WTC11 (cell line): ENCODE measurements around the gene JSRP1. TPM values are rescaled to one million over a fixed set of nuclear protein-coding genes. Genes with fewer than 3 reads are reported as not detected.
A peak's percentile ranks its signal among the peaks of the same experiment; 100 is the strongest.

Experiments used
- ATAC-seq: fragments of 200-7000 bp; cut with Tn5 transposase; 2 replicates; pipeline ENCODE4 v1.10.0; 2021; ENCODE audit warnings: mild to moderate bottlenecking, moderate library complexity
- CTCF ChIA-PET: fragments of 300-600 bp; sonication (Branson Sonifier 250); formaldehyde crosslinking; loops from one replicate; lab custom pipeline; 2021; ENCODE audit warnings: antibody characterized with exemption; lab: Charles Lee
- POLR2A ChIA-PET: fragments of 350-600 bp; sonication (Branson Sonifier 250); formaldehyde crosslinking; loops from one replicate; lab custom pipeline; 2021; ENCODE audit warnings: antibody characterized with exemption; lab: Charles Lee
- DNase-seq: peaks from one replicate; pipeline ENCODE4 v3.0.0; 2021; ENCODE audit warnings: low spot score
- H3K27ac Mint-ChIP-seq: 2 replicates; pipeline ENCODE4 v1.8.0; 2021; ENCODE audit warnings: mixed read lengths
- H3K27me3 Mint-ChIP-seq: 2 replicates; pipeline ENCODE4 v1.8.0; 2021; ENCODE audit warnings: low read depth, mild to moderate bottlenecking, moderate library complexity, mixed read lengths
- H3K36me3 Mint-ChIP-seq: 2 replicates; pipeline ENCODE4 v1.8.0; 2021; ENCODE audit warnings: mixed read lengths
- H3K4me1 Mint-ChIP-seq: 2 replicates; pipeline ENCODE4 v1.8.0; 2022; ENCODE audit warnings: mixed read lengths
- H3K4me3 Mint-ChIP-seq: 2 replicates; pipeline ENCODE4 v1.8.0; 2021; ENCODE audit warnings: mild to moderate bottlenecking, moderate library complexity, mixed read lengths
- H3K9me3 Mint-ChIP-seq: 2 replicates; pipeline ENCODE4 v1.8.0; 2021; ENCODE audit warnings: mixed read lengths
- AR ChIP-seq: fragments of 250-450 bp; sonication (Bioruptor Pico); IDR thresholded peaks from 2 replicates; pipeline ENCODE4 v1.9.0; 2021; ENCODE audit warnings: mild to moderate bottlenecking
- CBFB ChIP-seq: sonication (generic); formaldehyde crosslinking; IDR thresholded peaks from 2 replicates; pipeline ENCODE4 v1.8.1; 2022; ENCODE audit warnings: mild to moderate bottlenecking, low read depth, missing genetic modification reagents
- E2F4 ChIP-seq: sonication (generic); formaldehyde crosslinking; IDR thresholded peaks from 2 replicates; pipeline ENCODE4 v1.8.1; 2022; ENCODE audit warnings: low read depth, mild to moderate bottlenecking, moderate library complexity, missing genetic modification reagents, borderline replicate concordance
- GTF2I ChIP-seq: fragments of 250-450 bp; sonication (Bioruptor Pico); conservative IDR thresholded peaks from 2 replicates; pipeline ENCODE4 v1.4.0; 2021; ENCODE audit warnings: mild to moderate bottlenecking
- HMGA2 ChIP-seq: fragments of 250-450 bp; sonication (Bioruptor Pico); IDR thresholded peaks from 2 replicates; pipeline ENCODE4 v1.4.0; 2021; ENCODE audit warnings: mild to moderate bottlenecking, moderate library complexity
- MAX ChIP-seq: sonication (generic); formaldehyde crosslinking; IDR thresholded peaks from 2 replicates; pipeline ENCODE4 v1.8.0; 2022; ENCODE audit warnings: mild to moderate bottlenecking, missing genetic modification reagents
- SOX15 ChIP-seq: fragments of 250-450 bp; sonication (Bioruptor Pico); IDR thresholded peaks from 2 replicates; pipeline ENCODE4 v1.9.0; 2021; ENCODE audit warnings: mild to moderate bottlenecking
- SP1 ChIP-seq: sonication (generic); formaldehyde crosslinking; conservative IDR thresholded peaks from 2 replicates; pipeline ENCODE4 v1.8.1; 2022; ENCODE audit warnings: missing genetic modification reagents
- TCF7 ChIP-seq: sonication (generic); formaldehyde crosslinking; IDR thresholded peaks from 2 replicates; pipeline ENCODE4 v1.8.0; 2022; ENCODE audit warnings: mild to moderate bottlenecking, low read depth, missing genetic modification reagents, moderate library complexity
- TEAD4 ChIP-seq: sonication (generic); formaldehyde crosslinking; IDR thresholded peaks from 2 replicates; pipeline ENCODE4 v1.8.0; 2022; ENCODE audit warnings: mild to moderate bottlenecking, missing genetic modification reagents
- USF2 ChIP-seq: sonication (generic); formaldehyde crosslinking; IDR thresholded peaks from 2 replicates; pipeline ENCODE4 v1.8.1; 2023; ENCODE audit warnings: mild to moderate bottlenecking, missing genetic modification reagents, moderate library complexity
- ZNF532 ChIP-seq: fragments of 250-450 bp; sonication (Bioruptor Pico); IDR thresholded peaks from 2 replicates; pipeline ENCODE4 v1.9.0; 2021; ENCODE audit warnings: mild to moderate bottlenecking, borderline replicate concordance
- total RNA-seq: library from RNA; stranded (reverse); gene quantifications from 3 replicates; pipeline ENCODE4 v1.2.3, GENCODE V29; 2021

Gene JSRP1
- total RNA-seq, 1 experiment from 2014 or later = 0.33 TPM

- TF ChIP-seq AR (CRISPR knock-in tag) (no peak), GTF2I (CRISPR knock-in tag) (no peak), USF2 (CRISPR knock-in tag) (no peak), HMGA2 (CRISPR knock-in tag) (no peak)
These were observed 3.1 kb upstream of the JSRP1 start (continued) for GRCh38 chr19:2259336-2259735.

- CTCF ChIA-PET = interaction anchor here (2.2 kb wide), 1 partner anchor 51 kb away, joined by 11 read pairs; no protein-coding TSS in a partner anchor
- TF ChIP-seq CBFB (CRISPR knock-in tag) (no peak), TCF7 (CRISPR knock-in tag) (no peak), TEAD4 (CRISPR knock-in tag) (no peak), MAX (CRISPR knock-in tag) (no peak), SP1 (CRISPR knock-in tag) (no peak), ZNF532 (CRISPR knock-in tag) (no peak), SOX15 (CRISPR knock-in tag) (no peak), E2F4 (CRISPR knock-in tag) (no peak)
- TF ChIP-seq, all 79 proteins: peak for 0
- ATAC-seq (no peak), DNase-seq (peak; percentile 12)
- H3K4me1 Mint-ChIP-seq = peaks cover 3% of the 10 kb centered on the region; the same call in 1 of the 2 replicates
- no peaks in the 10 kb centered on the region for H3K9me3 Mint-ChIP-seq
- H3K4me3 Mint-ChIP-seq = no peak overlapping the region
- H3K36me3 Mint-ChIP-seq = no peaks in the 10 kb centered on the region
- no peak overlapping the region for H3K27ac Mint-ChIP-seq
- peaks cover 33% of the 10 kb centered on the region for H3K27me3 Mint-ChIP-seq
- POLR2A ChIA-PET = interaction anchor here (0.9 kb wide), 1 partner anchor 77 kb away, joined by 3 read pairs; no protein-coding TSS in a partner anchor
These were observed 938 bp downstream of the JSRP1 start for GRCh38 chr19:2255112-2255845.
